ENCODE measurements around the gene C20orf204.

The C20orf204 gene

DNA sequence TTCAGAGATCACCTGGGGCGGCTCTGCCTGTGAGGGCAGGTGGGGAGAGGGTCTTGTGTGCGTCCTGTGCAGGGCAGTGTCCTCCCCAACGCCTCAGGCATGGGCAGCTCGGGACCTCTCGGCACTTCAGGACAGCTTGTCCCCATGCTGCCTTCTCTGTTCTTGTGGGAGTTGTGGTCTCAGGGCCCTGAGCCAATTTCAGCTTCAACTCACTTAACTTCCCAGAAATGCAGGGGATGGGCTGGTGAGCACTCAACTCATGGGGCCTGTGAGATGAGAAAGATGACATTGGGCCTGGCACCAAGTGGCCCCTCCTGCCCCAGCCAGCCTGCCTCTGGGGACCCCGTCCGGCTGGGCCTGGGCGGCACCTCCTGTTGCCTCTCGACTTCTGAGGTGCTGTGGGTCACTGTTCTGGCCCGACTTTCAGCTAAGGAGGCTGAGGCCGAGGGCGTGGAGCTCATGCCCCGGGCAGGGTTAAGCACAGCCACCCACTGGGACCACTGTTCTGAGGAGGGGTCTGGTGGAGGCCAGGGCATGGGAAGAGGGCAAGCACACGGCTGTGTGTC is 36.6 kb downstream of the C20orf204 start:
- DNase-seq = no peak

DNA sequence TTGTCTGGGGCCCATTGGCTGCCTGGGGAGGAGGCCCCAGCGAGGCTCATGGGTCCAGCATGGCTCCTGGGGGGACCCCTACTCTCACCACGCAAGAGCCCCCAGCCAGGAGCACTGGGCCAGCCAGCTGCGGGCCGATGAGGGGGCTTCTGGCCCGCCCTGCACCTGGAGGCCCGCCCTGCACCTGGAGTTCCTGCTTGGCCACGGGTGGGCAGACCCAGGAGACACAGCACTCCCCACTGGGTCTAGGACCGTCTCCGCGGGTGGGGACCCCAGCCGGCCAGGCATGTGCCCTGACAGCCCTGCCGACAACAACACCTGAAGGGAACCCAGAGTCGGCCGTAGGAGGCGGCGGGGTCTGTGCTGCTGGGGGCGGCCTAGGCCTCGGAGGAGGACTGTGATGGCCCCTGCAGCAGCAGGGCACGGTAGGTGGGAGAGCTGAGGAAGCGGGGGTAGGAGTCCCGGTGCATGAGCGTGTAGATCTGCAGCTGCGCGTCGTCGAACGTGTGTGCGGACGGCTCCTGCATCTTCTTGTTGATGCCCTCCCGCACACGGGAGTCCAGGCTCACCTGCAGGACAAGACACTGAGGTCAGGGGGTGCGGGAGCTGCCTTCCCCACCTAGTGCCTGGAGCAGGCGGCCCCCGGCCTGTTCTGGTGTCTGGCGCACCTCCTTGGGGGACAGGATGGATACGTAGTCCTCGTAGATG is 37.6 kb downstream of the C20orf204 start:
- no peak for DNase-seq

DNA sequence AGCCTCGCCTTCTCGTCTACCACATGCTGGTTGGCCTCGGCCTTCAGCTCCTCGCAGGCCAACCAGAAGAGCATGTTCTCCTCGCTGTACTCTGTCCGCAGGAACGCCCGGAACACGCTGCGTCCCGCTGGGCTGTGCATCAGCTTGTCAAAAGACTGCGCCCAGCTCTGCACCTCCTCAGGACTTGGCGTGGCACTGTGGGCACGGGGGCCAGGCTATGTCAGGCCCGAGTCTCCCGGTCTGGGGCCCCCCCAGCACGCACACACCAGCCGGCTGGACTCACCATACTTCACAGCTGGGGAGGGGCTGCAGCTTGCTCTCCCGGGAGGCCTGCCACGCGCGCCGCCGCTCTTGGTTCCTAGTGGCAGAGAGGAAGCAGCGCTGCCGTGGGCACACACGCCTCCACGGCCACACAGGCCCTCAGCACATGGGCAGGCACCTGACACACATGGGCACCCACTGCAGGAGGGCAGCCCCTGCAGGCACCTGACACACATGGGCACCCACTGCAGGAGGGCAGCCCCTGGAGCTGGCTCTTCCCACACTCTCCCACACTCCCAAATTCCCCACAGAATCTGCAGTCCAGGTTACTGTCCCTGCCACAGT is 38.3 kb downstream of the C20orf204 start:
- no peak for DNase-seq

DNA sequence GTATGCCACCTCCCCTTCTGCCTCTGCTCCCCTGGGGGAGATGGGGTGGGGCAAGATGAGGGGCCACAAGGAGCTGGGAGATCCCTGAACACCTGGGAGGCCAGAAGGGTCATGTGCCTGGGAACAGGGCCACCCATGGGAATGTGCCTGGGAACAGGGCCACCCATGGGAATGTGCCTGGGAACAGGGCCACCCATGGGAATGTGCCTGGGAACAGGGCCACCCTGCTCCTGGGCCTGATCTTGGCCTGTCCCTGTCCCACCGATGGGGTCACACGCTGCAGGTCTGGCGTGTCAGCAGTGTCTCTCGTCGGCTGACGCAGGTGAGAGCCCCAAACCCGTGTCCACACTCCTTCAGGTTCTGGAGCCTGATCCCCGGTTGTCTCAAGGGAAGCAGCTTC is 39.0 kb downstream of the C20orf204 start:
- no peak for DNase-seq

DNA sequence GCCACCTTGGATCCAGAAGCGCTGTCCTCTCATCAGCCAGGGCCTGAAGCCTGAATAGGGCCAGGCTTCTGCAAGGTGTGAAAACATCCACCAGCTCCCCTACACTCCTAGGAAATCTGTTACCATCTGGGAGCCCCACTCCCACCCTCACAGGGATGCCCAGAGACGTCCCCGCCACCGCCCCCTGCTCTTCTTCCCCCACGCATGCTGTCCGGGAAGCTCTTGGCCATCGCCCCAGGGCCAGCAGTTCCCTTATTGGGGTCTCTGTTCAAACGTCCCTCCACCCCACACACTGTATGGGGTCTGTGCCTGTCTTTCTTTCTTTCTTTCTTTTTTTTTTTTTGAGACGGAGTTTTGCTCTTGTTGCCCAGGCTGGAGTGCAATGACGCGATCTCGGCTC is 39.6 kb downstream of the C20orf204 start:
- DNase-seq = no peak

DNA sequence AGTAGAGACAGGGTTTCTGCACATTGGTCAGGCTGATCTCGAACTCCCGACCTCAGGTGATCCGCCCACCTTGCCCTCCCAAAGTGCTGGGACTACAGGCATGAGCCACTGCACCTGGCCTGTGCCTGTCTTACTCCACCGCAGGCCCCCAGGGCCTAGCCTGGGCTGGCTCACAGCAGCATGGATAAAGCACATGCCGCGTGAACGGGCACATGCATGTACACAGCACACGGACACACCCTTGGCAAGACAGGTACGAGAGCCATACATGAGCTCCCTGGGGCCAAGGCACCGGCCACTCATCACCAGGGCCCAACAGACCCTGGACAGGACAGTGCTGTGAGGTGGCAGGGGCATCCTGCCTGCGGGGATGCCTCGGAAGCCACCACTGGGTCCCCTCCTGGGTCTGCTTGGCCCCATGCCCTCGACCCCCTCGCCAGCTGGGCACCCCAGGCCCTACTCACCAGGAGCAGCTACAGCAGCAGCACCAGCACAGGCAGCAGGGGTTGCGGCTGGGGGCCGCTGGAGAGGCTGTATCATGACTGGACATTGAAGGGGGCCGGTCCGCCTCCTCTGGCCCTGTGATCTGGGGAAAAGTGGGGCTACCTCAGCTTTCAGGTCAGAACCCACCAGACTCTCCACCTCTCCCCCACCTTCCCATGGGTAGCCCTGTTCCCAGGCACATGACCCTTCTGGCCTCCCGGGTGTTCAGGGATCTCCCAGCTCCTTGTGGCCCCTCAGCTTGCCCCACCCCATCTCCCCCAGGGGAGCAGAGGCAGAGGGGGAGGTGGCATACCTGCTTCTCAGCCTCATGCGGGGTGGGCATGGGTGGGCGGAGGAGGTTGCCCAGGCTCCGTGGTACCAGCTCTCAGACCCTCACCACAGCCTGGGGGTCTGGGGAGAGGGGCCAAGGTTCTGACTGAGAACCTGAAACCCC is 40.3 kb downstream of the C20orf204 start:
- no peak for DNase-seq

DNA sequence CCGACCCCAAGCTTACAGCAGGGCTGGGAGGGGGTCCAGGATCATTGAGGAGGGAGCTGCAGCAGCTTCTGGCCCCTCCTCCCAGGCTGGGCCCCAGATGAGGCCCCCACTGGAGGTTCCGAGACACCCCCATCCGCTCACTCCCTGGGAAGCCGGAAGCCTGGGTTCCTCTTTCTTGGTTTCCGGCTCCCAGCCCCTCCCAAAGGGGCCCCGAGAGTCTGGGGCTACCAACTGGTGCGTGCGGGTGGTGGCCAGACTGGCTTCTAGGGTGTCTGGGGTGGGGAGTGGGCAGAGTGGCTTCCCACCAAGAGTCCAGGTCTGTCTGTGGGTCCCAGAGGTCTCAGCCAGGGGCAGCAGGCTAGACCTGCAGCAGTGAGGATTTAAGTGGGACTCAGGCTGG is 41.1 kb downstream of the C20orf204 start:
- peak; percentile 59 to 74 for DNase-seq

DNA sequence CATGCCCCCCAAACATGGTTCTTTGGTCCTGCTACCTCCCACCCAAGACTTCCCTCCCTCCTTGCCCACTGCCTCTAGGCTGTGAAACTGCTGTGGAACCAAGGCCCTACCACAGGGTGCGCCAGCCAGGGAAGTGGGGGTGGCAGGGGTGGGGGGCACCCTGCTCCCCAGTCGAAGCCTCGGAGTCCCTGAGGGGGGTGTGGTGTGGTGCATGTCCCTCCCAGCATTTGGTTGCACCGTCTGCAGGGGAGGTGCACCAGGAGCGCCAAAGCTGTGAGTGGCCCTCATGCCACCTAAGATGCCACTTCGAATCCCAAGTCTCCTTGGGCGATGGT is 41.5 kb downstream of the C20orf204 start:
- DNase-seq = no peak

DNA sequence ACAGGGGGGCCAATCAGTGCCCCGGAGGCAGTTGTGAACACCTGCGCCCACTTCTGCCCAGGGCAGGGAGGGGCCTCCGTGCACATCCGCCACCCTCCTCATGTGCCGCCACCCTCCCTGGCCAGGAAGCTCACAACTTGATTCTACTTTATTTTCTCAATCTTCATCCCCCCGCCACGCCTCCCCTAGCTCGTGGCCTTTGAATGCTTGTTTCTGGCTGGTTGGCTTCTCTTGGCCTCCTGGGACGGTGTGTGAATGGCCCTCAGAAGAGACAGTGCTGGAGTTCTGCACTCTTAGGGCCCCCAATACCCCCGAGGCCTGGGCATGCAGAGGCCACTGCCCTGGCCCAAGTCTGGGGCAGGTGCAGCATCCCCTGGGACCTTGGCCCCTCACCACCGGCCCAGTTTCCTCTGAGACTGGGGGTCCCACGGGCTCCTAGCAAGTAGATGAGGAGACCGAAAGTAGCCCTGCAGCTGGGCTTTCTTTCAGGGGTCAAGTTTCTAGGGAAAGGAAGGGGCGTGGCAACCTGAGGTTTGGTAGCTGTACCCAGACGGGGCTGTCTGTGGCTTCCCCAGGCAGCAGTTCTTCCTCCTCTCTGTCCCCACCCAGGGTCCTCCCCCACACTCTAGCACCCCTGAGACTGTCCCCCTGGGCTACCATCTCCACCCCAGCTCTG is 42.0 kb downstream of the C20orf204 start:
- peak; percentile 26 to 31 for DNase-seq

- DNase-seq = no peak
Measured at GRCh38 chr20:64078934-64079272, 42.9 kb downstream of the C20orf204 start.

- peak; percentile 94 to 97 for DNase-seq
Measured at GRCh38 chr20:64079273-64080012, 43.5 kb downstream of the C20orf204 start, which contains the start of gene RGS19. TSS of gene RGS19 (minus strand) at chr20:64079518. CDS start at chr20:64076886, 2,632 bp downstream.

GRCh38 chr20:64080013-64080812 is 44.2 kb downstream of the C20orf204 start, which contains the start of gene OPRL1:
TSS of gene OPRL1 (plus strand) at chr20:64080082. CDS start at chr20:64092721, 12,639 bp downstream.
- DNase-seq = peak in 1 of 2 donors; percentile 41

DNA sequence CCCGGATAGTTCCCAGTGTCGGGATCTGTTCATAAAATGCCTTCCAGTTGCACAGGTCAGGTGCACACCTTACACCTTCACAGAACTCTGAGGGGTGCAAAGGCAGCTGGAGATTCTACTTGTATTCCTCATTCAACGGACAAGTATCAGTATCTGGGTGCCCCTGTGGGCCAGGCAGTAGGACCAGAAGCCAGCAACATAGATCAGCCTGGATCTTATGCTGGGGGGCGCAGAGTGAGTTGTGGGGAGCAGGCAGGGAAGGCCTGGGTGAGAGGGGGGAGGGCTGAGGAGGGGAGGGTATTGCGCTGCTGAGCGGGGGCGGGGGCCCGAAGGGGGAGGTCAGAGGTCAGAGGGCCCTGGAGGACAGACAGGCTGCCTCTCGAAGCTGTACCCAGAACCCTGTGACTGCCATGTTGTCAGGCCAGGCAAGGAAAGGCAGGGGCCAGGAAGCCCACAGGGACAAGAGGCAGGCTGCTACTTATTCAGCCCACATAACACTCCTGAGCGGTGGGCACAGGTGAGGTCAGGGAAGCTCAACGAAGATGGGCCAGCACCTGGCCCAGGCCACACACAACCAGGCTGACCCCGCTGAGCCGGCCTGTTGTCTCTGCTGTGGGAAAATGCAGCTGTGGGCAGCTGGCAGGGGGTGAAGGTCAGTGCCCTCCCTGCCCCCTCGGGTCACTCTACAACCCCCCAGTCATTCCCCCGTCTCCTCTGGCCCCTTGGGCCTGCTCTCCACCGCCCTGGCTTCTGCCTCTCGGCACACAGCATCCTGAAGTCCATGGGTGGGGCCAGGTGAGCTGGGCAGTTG is 45.0 kb downstream of the C20orf204 start:
- no peak for DNase-seq

- no peak for DNase-seq
Measured at GRCh38 chr20:64081624-64081964, 45.6 kb downstream of the C20orf204 start.

GRCh38 chr20:64082126-64082731 is 46.2 kb downstream of the C20orf204 start:
- DNase-seq = no peak

- DNase-seq = peak in 1 of 2 donors; percentile 32
Measured at GRCh38 chr20:64082820-64083377, 46.9 kb downstream of the C20orf204 start.

DNA sequence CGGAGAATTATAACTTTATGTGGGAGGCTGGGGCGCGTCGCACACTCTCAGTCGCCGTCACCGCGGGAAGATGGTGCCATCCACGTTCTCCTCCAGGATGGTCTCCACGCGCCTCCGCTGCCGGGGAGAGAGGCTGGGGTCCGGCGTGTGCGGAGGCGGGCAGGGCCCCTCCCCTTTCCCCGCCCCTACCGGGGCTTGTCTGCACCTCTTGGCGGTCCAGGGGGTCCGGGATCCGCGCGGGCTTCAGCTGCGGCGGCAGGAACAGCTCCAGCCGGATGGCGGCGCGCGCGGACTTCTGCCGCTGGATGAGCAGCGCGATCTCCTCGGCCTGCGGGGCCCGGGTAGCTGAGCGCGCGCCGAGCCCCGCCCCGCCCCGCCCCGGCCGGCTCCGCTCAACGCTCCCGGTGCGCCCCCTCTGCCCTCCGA is 47.4 kb downstream of the C20orf204 start:
- DNase-seq = peak; percentile 48 to 73

DNA sequence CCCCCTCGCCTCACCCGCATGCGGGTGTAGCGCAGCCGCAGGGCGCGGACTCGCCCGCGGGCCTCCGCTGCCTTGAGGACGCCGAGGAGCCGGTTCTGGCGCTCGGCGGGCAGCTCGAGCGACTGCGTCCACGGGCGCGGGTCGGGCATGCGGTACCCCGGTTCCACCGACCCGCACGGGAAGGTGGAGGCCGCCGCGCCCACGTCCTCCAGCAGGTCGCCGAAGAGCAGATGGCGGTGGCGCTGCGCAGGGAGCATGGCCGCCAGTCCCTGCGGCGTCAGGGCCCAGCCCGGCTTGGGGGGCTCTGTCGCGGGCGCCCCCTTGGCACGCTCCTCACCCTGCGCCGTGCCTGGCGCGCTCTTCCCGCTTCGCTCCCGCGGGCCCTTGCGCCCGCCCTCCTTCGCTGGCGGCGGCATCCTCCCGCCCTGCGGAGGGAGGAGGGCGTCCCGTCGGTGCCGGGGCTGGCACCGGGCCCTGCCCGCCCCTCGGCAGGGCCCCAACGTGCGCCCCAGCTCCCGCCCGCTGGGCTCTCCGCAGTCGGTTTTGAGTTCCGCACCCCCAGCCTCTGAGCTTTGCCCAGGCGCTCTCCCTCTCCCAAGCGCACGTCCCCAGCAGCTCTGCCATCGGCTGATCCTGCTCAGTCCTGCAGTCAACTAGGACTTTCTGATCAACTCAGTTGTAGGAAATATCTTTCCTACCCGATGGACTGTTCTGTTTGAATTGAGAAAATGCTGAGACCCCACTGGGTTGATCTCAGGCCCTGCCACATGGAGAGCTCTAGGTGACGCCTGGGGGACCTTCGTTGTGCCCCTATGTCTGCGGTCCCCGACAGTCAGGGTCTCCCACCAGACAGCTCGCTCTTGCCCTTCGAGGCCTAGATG is 48.1 kb downstream of the C20orf204 start, which contains the start of gene LKAAEAR1:
Gene LKAAEAR1 (minus strand): TSS at position 595 of the 881 bp plus-strand sequence. CDS start 179 bp downstream, at position 416.
- DNase-seq = no peak

Measured in inflammatory macrophage (primary cell).